Mesothelial cell of epicardium (in vitro differentiated cells): Measurements from ENCODE around the gene FGF14. TPM values are rescaled to one million over a fixed set of nuclear protein-coding genes. Genes with fewer than 3 reads are reported as not detected.

Source experiments
- DNase-seq, 2 experiments: peaks; one replicate each; pipeline ENCODE4 v3.0.0; 2021; ENCODE audit warnings: low spot score in 2 of 2; ENCODE audit not compliant: unreplicated experiment in 2 of 2
- H3K27ac Mint-ChIP-seq: 2 replicates; pipeline ENCODE4 v1.8.0; 2021; ENCODE audit warnings: mixed read lengths
- H3K27me3 Mint-ChIP-seq: 2 replicates; pipeline ENCODE4 v1.8.0; 2021; ENCODE audit warnings: low read depth, mixed read lengths
- H3K36me3 Mint-ChIP-seq: 2 replicates; pipeline ENCODE4 v1.8.0; 2021; ENCODE audit warnings: mixed read lengths
- H3K4me1 Mint-ChIP-seq: 2 replicates; pipeline ENCODE4 v1.8.0; 2021; ENCODE audit warnings: mixed read lengths
- H3K4me3 Mint-ChIP-seq: 2 replicates; pipeline ENCODE4 v1.8.0; 2021; ENCODE audit warnings: mild to moderate bottlenecking, moderate library complexity, mixed read lengths
- H3K9me3 Mint-ChIP-seq: 2 replicates; pipeline ENCODE4 v1.8.0; 2021; ENCODE audit warnings: mixed read lengths
- total RNA-seq: library from RNA; stranded (reverse); gene quantifications from 3 replicates; pipeline ENCODE4 v1.2.1, GENCODE V29; 2021
- TF ChIP-seq, protein P1 (sequence below): fragments of 200-600 bp; sonication (generic); IDR thresholded peaks from one replicate; pipeline ENCODE4 v1.5.0; 2021; ENCODE audit warnings: antibody characterized with exemption; ENCODE audit not compliant: unreplicated experiment

FGF14 gene
- total RNA-seq, 1 donor from 2014 or later, result 0.02 TPM

DNA sequence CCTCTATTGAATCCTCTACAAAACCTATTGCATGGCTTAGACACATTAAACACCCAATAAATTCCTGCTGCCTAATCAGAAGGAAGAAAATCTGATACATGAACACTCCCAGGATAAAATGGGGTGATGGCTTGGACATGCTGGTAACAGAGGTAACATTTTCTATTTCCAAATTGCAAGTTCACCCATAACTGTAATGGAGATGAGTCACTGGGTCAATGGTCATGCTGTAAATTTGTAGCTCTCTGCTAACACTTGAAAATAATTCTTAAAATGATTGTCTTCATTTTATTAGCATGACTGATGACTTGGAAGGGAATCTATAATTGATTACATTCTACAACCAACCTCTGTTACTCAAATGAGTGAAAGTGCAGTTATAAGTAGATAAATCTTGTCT lies 434.1 kb downstream of the FGF14 start:
- Mint-ChIP-seq H3K9me3 (no peaks in the 10 kb centered on the region), H3K27ac (no peak overlapping the region), H3K4me1 (no peaks in the 10 kb centered on the region), H3K36me3 (no peaks in the 10 kb centered on the region), H3K27me3 (peaks cover 16% of the 10 kb centered on the region), H3K4me3 (no peak overlapping the region)
- DNase-seq, result no peak
- TF ChIP-seq, protein P1, sequence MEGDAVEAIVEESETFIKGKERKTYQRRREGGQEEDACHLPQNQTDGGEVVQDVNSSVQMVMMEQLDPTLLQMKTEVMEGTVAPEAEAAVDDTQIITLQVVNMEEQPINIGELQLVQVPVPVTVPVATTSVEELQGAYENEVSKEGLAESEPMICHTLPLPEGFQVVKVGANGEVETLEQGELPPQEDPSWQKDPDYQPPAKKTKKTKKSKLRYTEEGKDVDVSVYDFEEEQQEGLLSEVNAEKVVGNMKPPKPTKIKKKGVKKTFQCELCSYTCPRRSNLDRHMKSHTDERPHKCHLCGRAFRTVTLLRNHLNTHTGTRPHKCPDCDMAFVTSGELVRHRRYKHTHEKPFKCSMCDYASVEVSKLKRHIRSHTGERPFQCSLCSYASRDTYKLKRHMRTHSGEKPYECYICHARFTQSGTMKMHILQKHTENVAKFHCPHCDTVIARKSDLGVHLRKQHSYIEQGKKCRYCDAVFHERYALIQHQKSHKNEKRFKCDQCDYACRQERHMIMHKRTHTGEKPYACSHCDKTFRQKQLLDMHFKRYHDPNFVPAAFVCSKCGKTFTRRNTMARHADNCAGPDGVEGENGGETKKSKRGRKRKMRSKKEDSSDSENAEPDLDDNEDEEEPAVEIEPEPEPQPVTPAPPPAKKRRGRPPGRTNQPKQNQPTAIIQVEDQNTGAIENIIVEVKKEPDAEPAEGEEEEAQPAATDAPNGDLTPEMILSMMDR, result no peak

DNA sequence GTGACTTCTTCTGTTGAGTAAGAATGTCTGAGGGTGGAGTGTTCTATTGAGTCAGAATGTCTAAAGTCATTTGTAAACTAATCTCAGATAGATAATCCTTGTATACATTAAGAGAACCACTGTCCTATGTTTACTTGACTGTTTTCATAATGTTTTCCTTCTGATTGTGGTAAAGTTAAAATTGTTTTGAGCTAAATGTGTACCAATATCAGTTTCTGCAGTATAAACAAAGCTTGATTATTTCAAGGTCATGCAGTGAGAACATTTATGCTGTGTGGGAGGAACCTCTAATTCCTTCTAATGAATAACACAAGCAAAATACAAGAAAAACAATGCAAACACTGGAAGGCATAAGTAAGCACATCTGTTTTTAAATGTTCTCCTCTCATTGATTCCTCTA lies 434.6 kb downstream of the FGF14 start:
- Mint-ChIP-seq H3K4me3 (no peak overlapping the region), H3K9me3 (no peaks in the 10 kb centered on the region), H3K27ac (no peak overlapping the region), H3K4me1 (no peaks in the 10 kb centered on the region), H3K27me3 (peaks cover 16% of the 10 kb centered on the region), H3K36me3 (no peaks in the 10 kb centered on the region)
- TF ChIP-seq, protein P1, result no peak
- no peak for DNase-seq

DNA sequence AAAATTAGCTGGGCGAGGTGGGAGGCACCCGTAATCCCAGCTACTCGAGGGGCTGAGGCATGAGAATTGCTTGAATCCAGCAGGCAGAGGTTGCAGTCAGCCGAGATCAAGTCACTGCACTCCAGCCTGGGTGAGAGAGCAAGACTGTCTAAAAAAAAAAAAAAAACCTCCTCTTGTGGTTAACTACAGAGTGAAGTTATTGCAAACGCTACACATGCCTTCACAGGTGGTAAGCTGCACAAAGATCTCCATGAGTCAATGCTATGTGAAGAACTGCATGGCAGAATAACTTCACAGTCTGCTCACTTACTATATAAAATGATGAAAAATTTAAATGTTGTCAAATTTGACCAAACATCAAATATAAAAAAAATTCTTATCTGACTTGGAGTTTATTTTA lies 436.8 kb downstream of the FGF14 start:
- no peak overlapping the region for H3K27ac Mint-ChIP-seq
- no peaks in the 10 kb centered on the region for H3K9me3 Mint-ChIP-seq
- H3K4me1 Mint-ChIP-seq, result no peaks in the 10 kb centered on the region
- no peak overlapping the region for H3K4me3 Mint-ChIP-seq
- peaks cover 15% of the 10 kb centered on the region for H3K27me3 Mint-ChIP-seq
- no peaks in the 10 kb centered on the region for H3K36me3 Mint-ChIP-seq
- TF ChIP-seq, protein P1, result no peak
- no peak for DNase-seq

DNA sequence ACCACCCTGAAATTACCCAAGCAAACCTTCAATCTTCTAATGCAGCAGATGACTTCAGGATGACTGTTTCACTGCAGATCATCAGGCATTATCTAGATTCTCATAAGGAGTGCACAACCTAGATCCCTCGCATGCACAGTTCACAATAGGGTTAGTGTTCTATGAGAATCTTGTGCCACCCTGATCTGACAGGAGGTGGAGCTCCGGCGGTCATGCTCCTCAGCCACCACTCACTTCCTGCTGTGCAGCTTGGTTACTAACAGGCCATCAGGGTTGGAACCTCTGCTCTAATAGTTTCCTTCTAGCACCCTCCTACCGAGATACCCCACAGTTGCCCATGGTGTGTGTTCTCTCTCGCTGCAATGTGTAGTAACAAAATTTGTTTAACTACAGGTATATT lies 442.8 kb downstream of the FGF14 start:
- TF ChIP-seq, protein P1, result no peak
- no peak for DNase-seq
- H3K4me3 Mint-ChIP-seq, result no peak overlapping the region
- no peaks in the 10 kb centered on the region for H3K4me1 Mint-ChIP-seq
- no peak overlapping the region for H3K27ac Mint-ChIP-seq
- no peaks in the 10 kb centered on the region for H3K36me3 Mint-ChIP-seq
- peaks cover 9% of the 10 kb centered on the region for H3K27me3 Mint-ChIP-seq
- no peaks in the 10 kb centered on the region for H3K9me3 Mint-ChIP-seq

DNA sequence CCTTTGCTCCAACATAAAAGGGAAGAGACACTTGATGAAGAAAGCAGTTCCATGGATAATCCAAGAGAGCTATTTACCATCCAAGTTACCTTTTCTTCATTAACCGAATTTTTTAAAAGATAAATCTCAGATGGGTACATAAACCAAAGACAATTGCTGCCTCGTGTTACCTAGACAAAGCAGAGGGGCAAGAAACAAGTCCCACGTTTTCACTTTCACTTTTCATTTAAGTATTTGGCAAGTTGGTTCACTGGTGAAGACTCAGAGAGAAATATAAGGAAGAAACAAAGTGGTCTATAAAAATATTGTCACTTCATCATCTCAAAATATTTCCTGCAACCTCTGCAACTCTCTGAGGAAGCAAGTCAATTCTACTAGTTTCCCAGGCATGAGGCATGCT lies 446.1 kb downstream of the FGF14 start:
- TF ChIP-seq, protein P1, result no peak
- H3K9me3 Mint-ChIP-seq, result no peaks in the 10 kb centered on the region
- no peaks in the 10 kb centered on the region for H3K4me1 Mint-ChIP-seq
- peaks cover 8% of the 10 kb centered on the region for H3K27me3 Mint-ChIP-seq
- H3K27ac Mint-ChIP-seq, result no peak overlapping the region
- no peak overlapping the region for H3K4me3 Mint-ChIP-seq
- DNase-seq, result no peak
- H3K36me3 Mint-ChIP-seq, result no peaks in the 10 kb centered on the region

DNA sequence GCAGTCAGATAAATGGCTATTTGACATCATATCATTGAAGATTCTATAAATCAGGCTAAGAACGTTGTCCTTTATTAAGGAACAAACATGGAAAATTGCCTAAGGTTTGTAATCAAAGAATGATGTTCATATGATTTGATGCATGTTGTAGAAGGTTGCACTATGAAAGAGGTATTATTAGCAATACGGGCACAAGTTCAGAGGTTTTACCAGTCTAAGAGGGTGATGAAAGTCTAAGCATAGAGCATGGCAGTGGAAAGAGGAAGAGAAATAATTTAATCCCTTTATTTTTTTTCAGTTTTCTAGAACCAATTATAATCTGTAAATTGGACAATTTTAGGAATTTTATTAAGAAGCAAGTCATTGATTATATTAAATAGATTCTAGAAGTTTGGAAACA lies 450.7 kb downstream of the FGF14 start:
- no peaks in the 10 kb centered on the region for H3K36me3 Mint-ChIP-seq
- H3K4me3 Mint-ChIP-seq, result no peak overlapping the region
- H3K4me1 Mint-ChIP-seq, result no peaks in the 10 kb centered on the region
- DNase-seq, result no peak
- peaks cover 14% of the 10 kb centered on the region for H3K27me3 Mint-ChIP-seq
- H3K27ac Mint-ChIP-seq, result no peak overlapping the region
- no peaks in the 10 kb centered on the region for H3K9me3 Mint-ChIP-seq
- TF ChIP-seq, protein P1, result no peak
